ENCODE measurements around the gene FBXL13.

The FBXL13 gene

GRCh38 chr7:103074519-103075336 is at the start of gene FBXL13, which contains the start of gene ARMC10:
TSS of gene FBXL13 (minus strand) at chr7:103074796.
TSS of gene ARMC10 (plus strand) at chr7:103075140. CDS start at chr7:103075273, 133 bp downstream.
- TF ChIP-seq, protein P1, sequence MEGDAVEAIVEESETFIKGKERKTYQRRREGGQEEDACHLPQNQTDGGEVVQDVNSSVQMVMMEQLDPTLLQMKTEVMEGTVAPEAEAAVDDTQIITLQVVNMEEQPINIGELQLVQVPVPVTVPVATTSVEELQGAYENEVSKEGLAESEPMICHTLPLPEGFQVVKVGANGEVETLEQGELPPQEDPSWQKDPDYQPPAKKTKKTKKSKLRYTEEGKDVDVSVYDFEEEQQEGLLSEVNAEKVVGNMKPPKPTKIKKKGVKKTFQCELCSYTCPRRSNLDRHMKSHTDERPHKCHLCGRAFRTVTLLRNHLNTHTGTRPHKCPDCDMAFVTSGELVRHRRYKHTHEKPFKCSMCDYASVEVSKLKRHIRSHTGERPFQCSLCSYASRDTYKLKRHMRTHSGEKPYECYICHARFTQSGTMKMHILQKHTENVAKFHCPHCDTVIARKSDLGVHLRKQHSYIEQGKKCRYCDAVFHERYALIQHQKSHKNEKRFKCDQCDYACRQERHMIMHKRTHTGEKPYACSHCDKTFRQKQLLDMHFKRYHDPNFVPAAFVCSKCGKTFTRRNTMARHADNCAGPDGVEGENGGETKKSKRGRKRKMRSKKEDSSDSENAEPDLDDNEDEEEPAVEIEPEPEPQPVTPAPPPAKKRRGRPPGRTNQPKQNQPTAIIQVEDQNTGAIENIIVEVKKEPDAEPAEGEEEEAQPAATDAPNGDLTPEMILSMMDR (conservative IDR thresholded peaks at IDR 0.05), result peak; percentile 61
- H3K27ac ChIP-seq, result peak within 1 kb of the TSS; percentile 97

DNA sequence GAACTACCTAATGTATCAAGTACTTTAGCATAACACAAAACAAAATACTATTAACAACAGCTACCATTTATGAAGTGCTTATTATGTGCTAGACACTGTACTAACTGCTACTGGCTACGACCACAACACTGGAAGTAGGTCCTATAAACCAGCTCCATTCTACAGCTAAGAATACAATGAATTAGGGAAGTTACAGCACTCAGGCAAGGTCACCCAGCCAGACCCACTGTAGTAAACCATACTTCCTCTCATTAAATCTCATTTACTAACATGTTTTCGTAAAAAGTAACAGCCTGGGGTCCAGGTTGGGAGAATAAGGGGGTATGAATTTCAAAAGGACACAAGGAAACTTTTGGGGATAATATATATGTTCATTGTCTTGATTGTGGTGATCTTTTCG is 48.9 kb upstream of the FBXL13 start:
- no peak overlapping the region for H3K27ac ChIP-seq
- TF ChIP-seq, protein P1 (conservative IDR thresholded peaks at IDR 0.05), result no peak

GRCh38 chr7:103121641-103122040 is 47.0 kb upstream of the FBXL13 start:
- TF ChIP-seq, protein P1 (conservative IDR thresholded peaks at IDR 0.05), result no peak
- H3K27ac ChIP-seq, result no peak overlapping the region

DNA sequence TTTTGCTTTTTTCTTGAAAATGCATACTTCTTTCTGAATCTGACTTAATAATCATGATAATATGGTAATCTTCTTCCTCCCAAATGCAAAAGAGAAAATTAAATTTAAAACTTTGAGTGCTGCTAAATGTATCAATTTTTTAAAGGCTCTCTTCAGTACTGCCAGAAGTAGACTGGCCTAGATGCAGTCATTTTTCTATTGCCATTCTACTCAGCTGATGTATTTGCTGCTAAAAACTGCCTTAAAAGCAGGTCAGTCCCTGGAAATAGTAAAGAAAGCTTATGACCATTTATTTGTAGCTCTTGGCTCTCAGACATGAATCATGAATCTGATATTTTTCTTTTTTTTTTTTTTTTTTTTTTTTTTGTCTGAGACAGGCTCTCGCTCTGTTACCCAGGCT is 45.8 kb upstream of the FBXL13 start:
- no peak overlapping the region for H3K27ac ChIP-seq
- TF ChIP-seq, protein P1 (conservative IDR thresholded peaks at IDR 0.05), result no peak

DNA sequence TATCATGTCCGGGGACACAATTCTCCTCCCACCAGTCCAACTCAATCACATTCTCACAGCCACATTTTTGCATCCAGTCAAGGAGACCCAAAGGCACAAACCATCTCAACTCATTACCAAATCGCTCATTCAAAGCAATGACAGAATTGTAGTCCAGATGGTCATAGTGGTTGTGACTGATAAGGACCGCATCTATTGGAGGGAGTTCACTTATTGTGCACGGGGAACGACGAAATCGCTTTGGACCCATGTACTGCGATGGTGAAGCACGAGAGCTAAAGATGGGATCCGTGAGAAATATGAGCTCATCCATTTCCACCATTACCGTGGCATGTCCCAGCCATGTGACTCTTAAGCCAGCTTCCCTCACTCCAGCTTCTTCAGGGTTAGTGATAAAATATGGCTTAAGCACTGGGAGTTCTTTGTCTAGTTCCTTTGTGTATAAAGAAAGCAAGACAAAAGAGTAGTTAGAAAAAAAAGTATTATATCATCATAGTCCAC is 45.2 kb upstream of the FBXL13 start:
- TF ChIP-seq, protein P1 (conservative IDR thresholded peaks at IDR 0.05), result no peak
- H3K27ac ChIP-seq, result no peak overlapping the region

- TF ChIP-seq, protein P1 (conservative IDR thresholded peaks at IDR 0.05), result no peak
- peak overlapping the region; percentile 80 for H3K27ac ChIP-seq
Observed at GRCh38 chr7:103117465-103117864, 42.9 kb upstream of the FBXL13 start.

DNA sequence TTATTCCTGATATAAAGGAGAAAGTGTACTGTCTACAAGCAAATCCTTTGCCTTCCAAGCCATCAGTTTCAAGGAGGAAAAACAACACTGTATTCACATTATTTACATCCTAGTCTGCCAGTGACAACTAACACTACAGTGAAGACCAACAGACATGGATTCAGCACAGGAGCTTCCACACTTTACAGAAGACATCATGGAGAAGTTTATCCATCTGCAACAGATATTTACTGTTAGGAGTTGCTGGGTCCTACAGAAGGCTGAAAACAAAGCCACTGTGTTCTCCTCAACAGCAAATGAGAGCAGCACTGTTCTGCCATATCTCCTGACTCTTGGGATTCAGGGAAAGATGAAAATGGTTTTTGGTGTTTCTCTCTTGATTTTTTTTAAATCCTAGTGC is 42.4 kb upstream of the FBXL13 start:
- TF ChIP-seq, protein P1 (conservative IDR thresholded peaks at IDR 0.05), result no peak
- peak overlapping the region; percentile 80 for H3K27ac ChIP-seq
